Measurements from ENCODE around the gene PFKFB2. TPM values are rescaled to one million over a fixed set of nuclear protein-coding genes. Genes with fewer than 3 reads are reported as not detected.

The PFKFB2 gene
- polyA plus RNA-seq, 1 donor (not counting 4 experiments of a cell fraction or from before 2014, with no cell fraction given): 12.2 TPM

GRCh38 chr1:207010726-207011125, 42.3 kb upstream of the PFKFB2 start:
- H3K79me2 ChIP-seq (ENCODE audit: control insufficient read depth, insufficient read depth, low read length): no peaks in the 10 kb centered on the region
- no peak for DNase-seq (ENCODE audit: low read depth, low spot score)
- H4K20me1 ChIP-seq (ENCODE audit: control insufficient read depth, extremely low read depth, insufficient read depth, low read length): no peaks in the 10 kb centered on the region
- H3K4me1 ChIP-seq (ENCODE audit: control insufficient read depth, extremely low read depth, insufficient read depth, low read length): peaks cover 27% of the 10 kb centered on the region
- no peak overlapping the region for H3K9ac ChIP-seq (ENCODE audit: control insufficient read depth, extremely low read depth, insufficient read depth, low read length)
- H3K4me2 ChIP-seq (ENCODE audit: control insufficient read depth, extremely low read depth, insufficient read depth, low read depth, low read length): no peak overlapping the region
- no peak for FAIRE-seq
- TF ChIP-seq, protein P1, sequence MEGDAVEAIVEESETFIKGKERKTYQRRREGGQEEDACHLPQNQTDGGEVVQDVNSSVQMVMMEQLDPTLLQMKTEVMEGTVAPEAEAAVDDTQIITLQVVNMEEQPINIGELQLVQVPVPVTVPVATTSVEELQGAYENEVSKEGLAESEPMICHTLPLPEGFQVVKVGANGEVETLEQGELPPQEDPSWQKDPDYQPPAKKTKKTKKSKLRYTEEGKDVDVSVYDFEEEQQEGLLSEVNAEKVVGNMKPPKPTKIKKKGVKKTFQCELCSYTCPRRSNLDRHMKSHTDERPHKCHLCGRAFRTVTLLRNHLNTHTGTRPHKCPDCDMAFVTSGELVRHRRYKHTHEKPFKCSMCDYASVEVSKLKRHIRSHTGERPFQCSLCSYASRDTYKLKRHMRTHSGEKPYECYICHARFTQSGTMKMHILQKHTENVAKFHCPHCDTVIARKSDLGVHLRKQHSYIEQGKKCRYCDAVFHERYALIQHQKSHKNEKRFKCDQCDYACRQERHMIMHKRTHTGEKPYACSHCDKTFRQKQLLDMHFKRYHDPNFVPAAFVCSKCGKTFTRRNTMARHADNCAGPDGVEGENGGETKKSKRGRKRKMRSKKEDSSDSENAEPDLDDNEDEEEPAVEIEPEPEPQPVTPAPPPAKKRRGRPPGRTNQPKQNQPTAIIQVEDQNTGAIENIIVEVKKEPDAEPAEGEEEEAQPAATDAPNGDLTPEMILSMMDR (optimal IDR thresholded peaks at IDR 0.05 in 1 of 3, IDR thresholded peaks at IDR 0.05 in 1 of 3, conservative IDR thresholded peaks at IDR 0.05 in 1 of 3; ENCODE audit: extremely low read depth in 1 of 3, insufficient read depth in 2 of 3, low read length in 3 of 3): no peak
- TF ChIP-seq EZH2 (IDR thresholded peaks at IDR 0.05; ENCODE audit: low read length): no peak
- H3K36me3 ChIP-seq (ENCODE audit: control insufficient read depth in 2 of 2, extremely low read depth in 1 of 2, insufficient read depth in 2 of 2, low read length in 2 of 2): no peaks in the 10 kb centered on the region
- H3K4me3 ChIP-seq (ENCODE audit: control insufficient read depth in 2 of 3, extremely low read depth in 1 of 3, insufficient read depth in 2 of 3, low read depth in 1 of 3, low read length in 3 of 3): no peak overlapping the region
- no peaks in the 10 kb centered on the region for H3K9me1 ChIP-seq (ENCODE audit: control insufficient read depth, extremely low read depth, insufficient read depth, low read length)
- H3K27me3 ChIP-seq (ENCODE audit: control insufficient read depth, extremely low read depth, insufficient read depth, low read length): no peaks in the 10 kb centered on the region
- H3K27ac ChIP-seq (ENCODE audit: control insufficient read depth, insufficient read depth, low read length): no peak overlapping the region
- no peak overlapping the region for H2AFZ ChIP-seq (ENCODE audit: control insufficient read depth, low read length)
- dilution Hi-C loops (cut with MboI; ENCODE audit: extremely low pct_ligation_motif_present, low sequenced_read_pairs): no loop called here
- peaks cover 3% of the 10 kb centered on the region for H3K9me3 ChIP-seq (ENCODE audit: control insufficient read depth, low read depth, low read length)

- no peaks in the 10 kb centered on the region for H4K20me1 ChIP-seq (ENCODE audit: control insufficient read depth, extremely low read depth, insufficient read depth, low read length)
- no peak overlapping the region for H3K9ac ChIP-seq (ENCODE audit: control insufficient read depth, extremely low read depth, insufficient read depth, low read length)
- no peaks in the 10 kb centered on the region for H3K9me1 ChIP-seq (ENCODE audit: control insufficient read depth, extremely low read depth, insufficient read depth, low read length)
- no peaks in the 10 kb centered on the region for H3K9me3 ChIP-seq (ENCODE audit: control insufficient read depth, low read depth, low read length)
- H3K27me3 ChIP-seq (ENCODE audit: control insufficient read depth, extremely low read depth, insufficient read depth, low read length): no peaks in the 10 kb centered on the region
- H3K4me1 ChIP-seq (ENCODE audit: control insufficient read depth, extremely low read depth, insufficient read depth, low read length): peaks cover 17% of the 10 kb centered on the region
- no peaks in the 10 kb centered on the region for H3K79me2 ChIP-seq (ENCODE audit: control insufficient read depth, insufficient read depth, low read length)
- no peak overlapping the region for H3K4me2 ChIP-seq (ENCODE audit: control insufficient read depth, extremely low read depth, insufficient read depth, low read depth, low read length)
- DNase-seq (ENCODE audit: low read depth, low spot score) (no peak), FAIRE-seq (no peak)
- H3K27ac ChIP-seq (ENCODE audit: control insufficient read depth, insufficient read depth, low read length): no peak overlapping the region
- H3K36me3 ChIP-seq (ENCODE audit: control insufficient read depth in 2 of 2, extremely low read depth in 1 of 2, insufficient read depth in 2 of 2, low read length in 2 of 2): no peaks in the 10 kb centered on the region
- no peak overlapping the region for H3K4me3 ChIP-seq (ENCODE audit: control insufficient read depth in 2 of 3, extremely low read depth in 1 of 3, insufficient read depth in 2 of 3, low read depth in 1 of 3, low read length in 3 of 3)
- H2AFZ ChIP-seq (ENCODE audit: control insufficient read depth, low read length): no peak overlapping the region
- no peak for TF ChIP-seq EZH2 (IDR thresholded peaks at IDR 0.05; ENCODE audit: low read length)
- TF ChIP-seq, protein P1 (optimal IDR thresholded peaks at IDR 0.05 in 1 of 3, IDR thresholded peaks at IDR 0.05 in 1 of 3, conservative IDR thresholded peaks at IDR 0.05 in 1 of 3; ENCODE audit: extremely low read depth in 1 of 3, insufficient read depth in 2 of 3, low read length in 3 of 3): no peak
- dilution Hi-C loops (cut with MboI; ENCODE audit: extremely low pct_ligation_motif_present, low sequenced_read_pairs): no loop called here
Observed at GRCh38 chr1:207013321-207014085, 39.6 kb upstream of the PFKFB2 start.
